ENCODE measurements around the gene C1orf174. TPM values are rescaled to one million over a fixed set of nuclear protein-coding genes. Genes with fewer than 3 reads are reported as not detected.

Gene C1orf174
- polyA plus RNA-seq, 1 donor from 2014 or later: 28.2 TPM

- H3K27me3 ChIP-seq (ENCODE audit: insufficient read depth, low read depth, low read length): no peaks in the 10 kb centered on the region
- no peaks in the 10 kb centered on the region for H4K20me1 ChIP-seq (ENCODE audit: insufficient read depth)
- H2AFZ ChIP-seq (ENCODE audit: low read depth, low read length): no peak overlapping the region
- H3K9me2 ChIP-seq (ENCODE audit: insufficient read depth, low read length): no peaks in the 10 kb centered on the region
- H3K79me2 ChIP-seq (replicated peaks; ENCODE audit: insufficient read depth, low read length): no peaks in the 10 kb centered on the region
- no peaks in the 10 kb centered on the region for H3K36me3 ChIP-seq (ENCODE audit: insufficient read depth, low read length)
- TF ChIP-seq POLR2AphosphoS5 (IDR thresholded peaks at IDR 0.05): no peak
- TF ChIP-seq MXI1 (conservative IDR thresholded peaks at IDR 0.05; ENCODE audit: poor library complexity, severe bottlenecking): no peak
- no peak for TF ChIP-seq TAF1 (IDR thresholded peaks at IDR 0.05; ENCODE audit: low read depth)
- no peak for TF ChIP-seq EZH2 (IDR thresholded peaks at IDR 0.05; ENCODE audit: borderline replicate concordance, insufficient read depth, low read length, poor library complexity, severe bottlenecking)
- no peak for TF ChIP-seq SMC3 (conservative IDR thresholded peaks at IDR 0.05; ENCODE audit: poor library complexity)
- no peak for TF ChIP-seq REST (IDR thresholded peaks at IDR 0.05; ENCODE audit: borderline replicate concordance)
- TF ChIP-seq RAD21 (conservative IDR thresholded peaks at IDR 0.05): no peak
- TF ChIP-seq CTCF (IDR thresholded peaks at IDR 0.05; ENCODE audit: poor library complexity, severe bottlenecking): no peak
- TF ChIP-seq EP300 (conservative IDR thresholded peaks at IDR 0.05; ENCODE audit: poor library complexity, severe bottlenecking): no peak
- H3K9ac ChIP-seq (ENCODE audit: low read length): no peak overlapping the region
- no peak overlapping the region for H3K4me2 ChIP-seq (ENCODE audit: low read length)
- H3K27ac ChIP-seq (ENCODE audit: low read length): no peak overlapping the region
- H3K4me3 ChIP-seq (ENCODE audit: low read length): no peak overlapping the region
- no peaks in the 10 kb centered on the region for H3K9me3 ChIP-seq (ENCODE audit: low read length)
- H3F3A ChIP-seq (ENCODE audit: insufficient read depth, low read length, poor library complexity, severe bottlenecking): no peaks in the 10 kb centered on the region
Observed at GRCh38 chr1:3940754-3941345, 40.8 kb upstream of the C1orf174 start.

- Histone ChIP-seq H3K9ac (ENCODE audit: low read length) (no peak overlapping the region), H3K79me2 (replicated peaks; ENCODE audit: insufficient read depth, low read length) (no peaks in the 10 kb centered on the region), H2AFZ (ENCODE audit: low read depth, low read length) (no peak overlapping the region), H3K27me3 (ENCODE audit: insufficient read depth, low read depth, low read length) (no peaks in the 10 kb centered on the region), H3K36me3 (ENCODE audit: insufficient read depth, low read length) (no peaks in the 10 kb centered on the region), H3K9me2 (ENCODE audit: insufficient read depth, low read length) (no peaks in the 10 kb centered on the region), H3K9me3 (ENCODE audit: low read length) (no peaks in the 10 kb centered on the region), H3K27ac (ENCODE audit: low read length) (no peak overlapping the region), H4K20me1 (ENCODE audit: insufficient read depth) (no peaks in the 10 kb centered on the region), H3F3A (ENCODE audit: insufficient read depth, low read length, poor library complexity, severe bottlenecking) (no peaks in the 10 kb centered on the region), H3K4me3 (ENCODE audit: low read length) (no peak overlapping the region), H3K4me2 (ENCODE audit: low read length) (no peak overlapping the region)
- TF ChIP-seq MXI1 (conservative IDR thresholded peaks at IDR 0.05; ENCODE audit: poor library complexity, severe bottlenecking) (no peak), EZH2 (IDR thresholded peaks at IDR 0.05; ENCODE audit: borderline replicate concordance, insufficient read depth, low read length, poor library complexity, severe bottlenecking) (no peak), SMC3 (conservative IDR thresholded peaks at IDR 0.05; ENCODE audit: poor library complexity) (no peak), EP300 (conservative IDR thresholded peaks at IDR 0.05; ENCODE audit: poor library complexity, severe bottlenecking) (no peak), REST (IDR thresholded peaks at IDR 0.05; ENCODE audit: borderline replicate concordance) (no peak), POLR2AphosphoS5 (IDR thresholded peaks at IDR 0.05) (no peak), RAD21 (conservative IDR thresholded peaks at IDR 0.05) (no peak), TAF1 (IDR thresholded peaks at IDR 0.05; ENCODE audit: low read depth) (no peak), CTCF (IDR thresholded peaks at IDR 0.05; ENCODE audit: poor library complexity, severe bottlenecking) (no peak)
Observed at GRCh38 chr1:3940081-3940753, 40.1 kb upstream of the C1orf174 start.

Data from neural cell (in vitro differentiated cells).